ENCODE measurements around the gene STN1. TPM values are rescaled to one million over a fixed set of nuclear protein-coding genes. Genes with fewer than 3 reads are reported as not detected.

STN1 gene
- total and polyA plus RNA-seq, 10 of the 15 experiments (the other 5 are each of a cell fraction or from before 2014, with no cell fraction given): 22.2 to 31.8 (median 28.5) TPM

DNA sequence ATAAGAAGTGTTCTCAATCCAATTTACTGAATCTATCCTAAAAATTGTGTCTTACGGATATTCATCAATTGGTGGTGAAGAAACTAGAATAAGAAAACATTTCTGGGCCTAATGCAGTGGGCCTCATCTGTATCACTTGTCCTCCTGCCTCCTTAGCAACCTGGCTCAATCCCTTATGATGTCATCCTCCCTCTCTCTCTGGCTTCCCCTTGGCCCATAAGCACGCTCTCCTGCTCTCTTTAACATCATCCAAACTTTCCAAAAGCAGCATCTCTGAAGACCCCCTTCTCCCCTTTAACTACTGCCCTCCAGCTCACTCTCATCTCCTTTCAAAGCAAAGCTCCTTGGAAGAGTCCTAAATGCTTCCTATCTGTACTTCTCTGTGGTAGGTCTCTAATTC, 4.7 kb upstream of the STN1 start:
- 79% methylated on average over 2 of the region's 2 CpGs for WGBS (ENCODE audit: insufficient coverage, insufficient replicate concordance, low lambda C conversion rate, missing lambda C conversion rate)
- no peaks in the 10 kb centered on the region for H3K9me3 ChIP-seq (replicated peaks; ENCODE audit: control insufficient read depth, insufficient read depth, low read length)
- no peak overlapping the region for H3K9ac ChIP-seq (ENCODE audit: control insufficient read depth, insufficient read depth, low read length)
- no peak overlapping the region for H3K4me3 ChIP-seq
- no peak for ATAC-seq
- no peaks in the 10 kb centered on the region for H3K36me3 ChIP-seq (ENCODE audit: control insufficient read depth in 2 of 2, insufficient read depth in 2 of 2, low read length in 1 of 2)
- H3K79me2 ChIP-seq (ENCODE audit: control insufficient read depth, insufficient read depth, low read length): peaks cover 2% of the 10 kb centered on the region
- DNase-seq (ENCODE audit: low read depth, low spot score): no peak
- SMC1A ChIA-PET (ENCODE audit: uncharacterized antibody, unreplicated experiment): interaction anchor here (0.9 to 1.4 kb wide), 3 partner anchors 13 to 37 kb away, joined by 3 to 4 read pairs (median 3); no protein-coding TSS in a partner anchor
- intact Hi-C loops (cut with micrococcal nuclease; ENCODE audit: unreplicated experiment): no loop called here
- H2AFZ ChIP-seq (ENCODE audit: control insufficient read depth, low read depth, low read length): no peak overlapping the region
- peaks cover 7% of the 10 kb centered on the region for H3K4me1 ChIP-seq (ENCODE audit: control insufficient read depth, insufficient read depth, low read length)
- in situ Hi-C loops (cut with MboI): no loop called here
- CTCF ChIA-PET: no interaction called here
- H3K27ac ChIP-seq (ENCODE audit: control insufficient read depth, insufficient read depth): no peak overlapping the region
- no peak for FAIRE-seq
- H4K20me1 ChIP-seq (ENCODE audit: control insufficient read depth, insufficient read depth): no peaks in the 10 kb centered on the region
- no TSS peak for BruUV-seq (replicated peaks)
- RAD21 ChIA-PET (ENCODE audit: unreplicated experiment): no interaction called here
- POLR2A ChIA-PET: interaction anchor here (1.1 kb wide), 1 partner anchor 198 kb away, joined by 3 read pairs; no protein-coding TSS in a partner anchor
- no peak overlapping the region for H3K4me2 ChIP-seq (ENCODE audit: control insufficient read depth, insufficient read depth)
- no peaks in the 10 kb centered on the region for H3K27me3 ChIP-seq (replicated peaks in 1 of 2; ENCODE audit: control insufficient read depth in 2 of 2, insufficient read depth in 2 of 2, low read length in 1 of 2)
- no peak for TF ChIP-seq ETV6 (conservative IDR thresholded peaks at IDR 0.05 in 1 of 2, IDR thresholded peaks at IDR 0.05 in 1 of 2; ENCODE audit: borderline replicate concordance in 1 of 2, low read depth in 1 of 2)
- TF ChIP-seq RFX5 (IDR thresholded peaks at IDR 0.05; ENCODE audit: low read depth, low read length): no peak
- no peak for TF ChIP-seq KLF5 (IDR thresholded peaks at IDR 0.05; ENCODE audit: partially characterized antibody)
- no peak for TF ChIP-seq CHD4 (IDR thresholded peaks at IDR 0.05)
- TF ChIP-seq, protein P1, sequence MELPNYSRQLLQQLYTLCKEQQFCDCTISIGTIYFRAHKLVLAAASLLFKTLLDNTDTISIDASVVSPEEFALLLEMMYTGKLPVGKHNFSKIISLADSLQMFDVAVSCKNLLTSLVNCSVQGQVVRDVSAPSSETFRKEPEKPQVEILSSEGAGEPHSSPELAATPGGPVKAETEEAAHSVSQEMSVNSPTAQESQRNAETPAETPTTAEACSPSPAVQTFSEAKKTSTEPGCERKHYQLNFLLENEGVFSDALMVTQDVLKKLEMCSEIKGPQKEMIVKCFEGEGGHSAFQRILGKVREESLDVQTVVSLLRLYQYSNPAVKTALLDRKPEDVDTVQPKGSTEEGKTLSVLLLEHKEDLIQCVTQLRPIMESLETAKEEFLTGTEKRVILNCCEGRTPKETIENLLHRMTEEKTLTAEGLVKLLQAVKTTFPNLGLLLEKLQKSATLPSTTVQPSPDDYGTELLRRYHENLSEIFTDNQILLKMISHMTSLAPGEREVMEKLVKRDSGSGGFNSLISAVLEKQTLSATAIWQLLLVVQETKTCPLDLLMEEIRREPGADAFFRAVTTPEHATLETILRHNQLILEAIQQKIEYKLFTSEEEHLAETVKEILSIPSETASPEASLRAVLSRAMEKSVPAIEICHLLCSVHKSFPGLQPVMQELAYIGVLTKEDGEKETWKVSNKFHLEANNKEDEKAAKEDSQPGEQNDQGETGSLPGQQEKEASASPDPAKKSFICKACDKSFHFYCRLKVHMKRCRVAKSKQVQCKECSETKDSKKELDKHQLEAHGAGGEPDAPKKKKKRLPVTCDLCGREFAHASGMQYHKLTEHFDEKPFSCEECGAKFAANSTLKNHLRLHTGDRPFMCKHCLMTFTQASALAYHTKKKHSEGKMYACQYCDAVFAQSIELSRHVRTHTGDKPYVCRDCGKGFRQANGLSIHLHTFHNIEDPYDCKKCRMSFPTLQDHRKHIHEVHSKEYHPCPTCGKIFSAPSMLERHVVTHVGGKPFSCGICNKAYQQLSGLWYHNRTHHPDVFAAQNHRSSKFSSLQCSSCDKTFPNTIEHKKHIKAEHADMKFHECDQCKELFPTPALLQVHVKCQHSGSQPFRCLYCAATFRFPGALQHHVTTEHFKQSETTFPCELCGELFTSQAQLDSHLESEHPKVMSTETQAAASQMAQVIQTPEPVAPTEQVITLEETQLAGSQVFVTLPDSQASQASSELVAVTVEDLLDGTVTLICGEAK (IDR thresholded peaks at IDR 0.05; ENCODE audit: borderline replicate concordance): no peak
- TF ChIP-seq NFIC (IDR thresholded peaks at IDR 0.05; ENCODE audit: low read depth, low read length): no peak
- TF ChIP-seq, protein P2, sequence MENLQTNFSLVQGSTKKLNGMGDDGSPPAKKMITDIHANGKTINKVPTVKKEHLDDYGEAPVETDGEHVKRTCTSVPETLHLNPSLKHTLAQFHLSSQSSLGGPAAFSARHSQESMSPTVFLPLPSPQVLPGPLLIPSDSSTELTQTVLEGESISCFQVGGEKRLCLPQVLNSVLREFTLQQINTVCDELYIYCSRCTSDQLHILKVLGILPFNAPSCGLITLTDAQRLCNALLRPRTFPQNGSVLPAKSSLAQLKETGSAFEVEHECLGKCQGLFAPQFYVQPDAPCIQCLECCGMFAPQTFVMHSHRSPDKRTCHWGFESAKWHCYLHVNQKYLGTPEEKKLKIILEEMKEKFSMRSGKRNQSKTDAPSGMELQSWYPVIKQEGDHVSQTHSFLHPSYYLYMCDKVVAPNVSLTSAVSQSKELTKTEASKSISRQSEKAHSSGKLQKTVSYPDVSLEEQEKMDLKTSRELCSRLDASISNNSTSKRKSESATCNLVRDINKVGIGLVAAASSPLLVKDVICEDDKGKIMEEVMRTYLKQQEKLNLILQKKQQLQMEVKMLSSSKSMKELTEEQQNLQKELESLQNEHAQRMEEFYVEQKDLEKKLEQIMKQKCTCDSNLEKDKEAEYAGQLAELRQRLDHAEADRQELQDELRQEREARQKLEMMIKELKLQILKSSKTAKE (IDR thresholded peaks at IDR 0.05; ENCODE audit: low read depth, poor library complexity, severe bottlenecking): no peak
- TF ChIP-seq, protein P3, sequence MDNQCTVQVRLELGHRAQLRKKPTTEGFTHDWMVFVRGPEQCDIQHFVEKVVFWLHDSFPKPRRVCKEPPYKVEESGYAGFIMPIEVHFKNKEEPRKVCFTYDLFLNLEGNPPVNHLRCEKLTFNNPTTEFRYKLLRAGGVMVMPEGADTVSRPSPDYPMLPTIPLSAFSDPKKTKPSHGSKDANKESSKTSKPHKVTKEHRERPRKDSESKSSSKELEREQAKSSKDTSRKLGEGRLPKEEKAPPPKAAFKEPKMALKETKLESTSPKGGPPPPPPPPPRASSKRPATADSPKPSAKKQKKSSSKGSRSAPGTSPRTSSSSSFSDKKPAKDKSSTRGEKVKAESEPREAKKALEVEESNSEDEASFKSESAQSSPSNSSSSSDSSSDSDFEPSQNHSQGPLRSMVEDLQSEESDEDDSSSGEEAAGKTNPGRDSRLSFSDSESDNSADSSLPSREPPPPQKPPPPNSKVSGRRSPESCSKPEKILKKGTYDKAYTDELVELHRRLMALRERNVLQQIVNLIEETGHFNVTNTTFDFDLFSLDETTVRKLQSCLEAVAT (IDR thresholded peaks at IDR 0.05): no peak
- no peak for TF ChIP-seq NFXL1 (IDR thresholded peaks at IDR 0.05; ENCODE audit: borderline replicate concordance)
- no peak for TF ChIP-seq IRF4 (IDR thresholded peaks at IDR 0.05; ENCODE audit: low read depth, low read length)
- TF ChIP-seq SREBF1 (IDR thresholded peaks at IDR 0.05; ENCODE audit: low read length): no peak
- no peak for TF ChIP-seq SIN3A (IDR thresholded peaks at IDR 0.05; ENCODE audit: low read depth, low read length)
- TF ChIP-seq SP1 (IDR thresholded peaks at IDR 0.05; ENCODE audit: low read depth, low read length): no peak
- no peak for TF ChIP-seq NR2C1 (IDR thresholded peaks at IDR 0.05)
- no peak for TF ChIP-seq DPF2 (IDR thresholded peaks at IDR 0.05)
- no peak for TF ChIP-seq POLR2A (IDR thresholded peaks at IDR 0.05; ENCODE audit: low read depth, low read length)
- no peak for TF ChIP-seq LARP7 (IDR thresholded peaks at IDR 0.05)

All from GM12878 (cell line).